Thyroid gland (tissue), 4 donors: ENCODE data around the gene BATF2.

Experiments
- POLR2A ChIP-seq, 2 donors: fragments of 450-650 bp; IDR thresholded peaks; one replicate each; pipeline ENCODE4 v1.6.1; 2017; ENCODE audit warnings: antibody characterized with exemption in 2 of 2, mild to moderate bottlenecking in 2 of 2, moderate library complexity in 1 of 2
- TF ChIP-seq, protein P1 (sequence below), 6 experiments: fragments of 200-600 bp in 3 of 6; fragments of 450-650 bp in 3 of 6; sonication (generic) in 3 of 6; IDR thresholded peaks; one replicate each; pipeline ENCODE4 v1.5.1; 2016 to 2019; ENCODE audit warnings: antibody characterized with exemption in 6 of 6, mild to moderate bottlenecking in 2 of 6, inconsistent platforms in 1 of 6, moderate library complexity in 1 of 6

DNA sequence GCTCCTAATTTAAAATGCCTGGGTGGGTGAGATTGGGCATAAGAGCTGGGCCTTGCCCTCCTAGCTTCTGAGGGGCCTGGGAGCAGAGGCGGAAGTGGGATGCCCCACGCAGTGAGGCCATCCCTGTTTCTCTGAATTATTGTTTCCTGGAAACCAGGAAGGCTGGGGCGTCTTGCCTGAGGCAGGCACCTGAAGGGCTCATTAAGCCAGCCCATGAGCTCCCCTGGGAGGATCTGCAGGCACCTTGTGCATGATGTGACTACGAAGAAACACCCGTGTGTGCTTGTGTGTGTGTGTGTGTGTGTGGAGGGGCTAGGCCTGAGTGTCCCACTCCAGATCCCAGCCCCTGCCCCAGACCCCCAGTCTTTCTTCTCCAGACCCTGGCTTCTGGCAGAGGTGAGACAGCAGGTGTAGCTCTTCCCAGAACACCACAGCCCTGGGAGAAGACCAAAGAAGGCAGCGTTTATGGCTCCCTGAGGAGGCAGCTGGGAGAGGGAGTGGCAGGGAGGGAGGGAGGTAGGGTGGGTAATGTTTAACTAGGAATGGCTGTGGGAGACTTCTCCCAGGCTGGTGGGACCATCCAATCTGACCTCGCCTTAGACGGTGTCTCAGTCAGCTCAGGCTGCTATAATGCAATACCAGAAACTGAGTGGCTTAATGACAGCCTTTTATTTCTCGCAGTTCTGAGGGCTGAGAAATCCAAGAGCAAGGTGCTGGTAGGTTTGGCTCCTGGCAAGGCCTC lies 2.1 kb upstream of the BATF2 start:
- TF ChIP-seq, protein P1, sequence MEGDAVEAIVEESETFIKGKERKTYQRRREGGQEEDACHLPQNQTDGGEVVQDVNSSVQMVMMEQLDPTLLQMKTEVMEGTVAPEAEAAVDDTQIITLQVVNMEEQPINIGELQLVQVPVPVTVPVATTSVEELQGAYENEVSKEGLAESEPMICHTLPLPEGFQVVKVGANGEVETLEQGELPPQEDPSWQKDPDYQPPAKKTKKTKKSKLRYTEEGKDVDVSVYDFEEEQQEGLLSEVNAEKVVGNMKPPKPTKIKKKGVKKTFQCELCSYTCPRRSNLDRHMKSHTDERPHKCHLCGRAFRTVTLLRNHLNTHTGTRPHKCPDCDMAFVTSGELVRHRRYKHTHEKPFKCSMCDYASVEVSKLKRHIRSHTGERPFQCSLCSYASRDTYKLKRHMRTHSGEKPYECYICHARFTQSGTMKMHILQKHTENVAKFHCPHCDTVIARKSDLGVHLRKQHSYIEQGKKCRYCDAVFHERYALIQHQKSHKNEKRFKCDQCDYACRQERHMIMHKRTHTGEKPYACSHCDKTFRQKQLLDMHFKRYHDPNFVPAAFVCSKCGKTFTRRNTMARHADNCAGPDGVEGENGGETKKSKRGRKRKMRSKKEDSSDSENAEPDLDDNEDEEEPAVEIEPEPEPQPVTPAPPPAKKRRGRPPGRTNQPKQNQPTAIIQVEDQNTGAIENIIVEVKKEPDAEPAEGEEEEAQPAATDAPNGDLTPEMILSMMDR (IDR thresholded peaks at IDR 0.05), result no peak
- TF ChIP-seq POLR2A (IDR thresholded peaks at IDR 0.05), result no peak
